ENCODE measurements around the gene GP1BA. TPM values are rescaled to one million over a fixed set of nuclear protein-coding genes. Genes with fewer than 3 reads are reported as not detected.

GP1BA gene
- total RNA-seq, 4 donors from 2014 or later, result not detected

DNA sequence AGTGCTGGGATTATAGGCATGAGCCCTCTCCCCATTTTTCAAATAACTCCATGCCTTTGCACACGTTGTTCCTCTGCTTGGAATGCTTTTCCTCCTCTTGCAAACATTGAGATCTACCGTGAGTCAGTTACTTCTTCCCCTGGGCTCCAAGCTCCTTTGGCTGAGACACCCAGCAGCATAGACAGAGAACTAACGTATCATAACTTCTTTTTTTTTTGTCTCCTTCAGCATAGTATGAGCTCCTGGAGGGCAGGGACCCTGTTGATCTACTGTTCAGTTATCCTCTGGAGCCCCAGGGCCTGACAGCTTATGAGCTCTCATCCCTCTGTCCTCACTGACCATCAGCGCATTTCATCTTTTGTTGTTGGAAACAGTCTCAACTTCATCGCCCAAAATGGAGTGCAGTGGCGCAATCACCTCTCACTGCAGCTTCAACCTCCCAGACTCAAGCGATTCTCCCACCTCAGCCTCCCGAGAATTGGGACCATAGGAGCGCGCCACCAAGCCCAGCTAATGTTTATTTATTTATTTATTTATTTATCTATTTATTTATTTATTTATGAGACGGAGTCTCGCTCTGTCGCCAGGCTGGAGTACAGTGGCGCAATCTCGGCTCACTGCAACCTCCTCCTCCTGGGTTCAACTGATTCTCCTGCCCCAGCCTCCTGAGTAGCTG, 33.4 kb downstream of the GP1BA start:
- TF ChIP-seq, protein P1, sequence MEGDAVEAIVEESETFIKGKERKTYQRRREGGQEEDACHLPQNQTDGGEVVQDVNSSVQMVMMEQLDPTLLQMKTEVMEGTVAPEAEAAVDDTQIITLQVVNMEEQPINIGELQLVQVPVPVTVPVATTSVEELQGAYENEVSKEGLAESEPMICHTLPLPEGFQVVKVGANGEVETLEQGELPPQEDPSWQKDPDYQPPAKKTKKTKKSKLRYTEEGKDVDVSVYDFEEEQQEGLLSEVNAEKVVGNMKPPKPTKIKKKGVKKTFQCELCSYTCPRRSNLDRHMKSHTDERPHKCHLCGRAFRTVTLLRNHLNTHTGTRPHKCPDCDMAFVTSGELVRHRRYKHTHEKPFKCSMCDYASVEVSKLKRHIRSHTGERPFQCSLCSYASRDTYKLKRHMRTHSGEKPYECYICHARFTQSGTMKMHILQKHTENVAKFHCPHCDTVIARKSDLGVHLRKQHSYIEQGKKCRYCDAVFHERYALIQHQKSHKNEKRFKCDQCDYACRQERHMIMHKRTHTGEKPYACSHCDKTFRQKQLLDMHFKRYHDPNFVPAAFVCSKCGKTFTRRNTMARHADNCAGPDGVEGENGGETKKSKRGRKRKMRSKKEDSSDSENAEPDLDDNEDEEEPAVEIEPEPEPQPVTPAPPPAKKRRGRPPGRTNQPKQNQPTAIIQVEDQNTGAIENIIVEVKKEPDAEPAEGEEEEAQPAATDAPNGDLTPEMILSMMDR (IDR thresholded peaks at IDR 0.05), result no peak
- DNase-seq (ENCODE audit: low spot score) (no peak), ATAC-seq (ENCODE audit: low FRiP score) (no peak)

DNA sequence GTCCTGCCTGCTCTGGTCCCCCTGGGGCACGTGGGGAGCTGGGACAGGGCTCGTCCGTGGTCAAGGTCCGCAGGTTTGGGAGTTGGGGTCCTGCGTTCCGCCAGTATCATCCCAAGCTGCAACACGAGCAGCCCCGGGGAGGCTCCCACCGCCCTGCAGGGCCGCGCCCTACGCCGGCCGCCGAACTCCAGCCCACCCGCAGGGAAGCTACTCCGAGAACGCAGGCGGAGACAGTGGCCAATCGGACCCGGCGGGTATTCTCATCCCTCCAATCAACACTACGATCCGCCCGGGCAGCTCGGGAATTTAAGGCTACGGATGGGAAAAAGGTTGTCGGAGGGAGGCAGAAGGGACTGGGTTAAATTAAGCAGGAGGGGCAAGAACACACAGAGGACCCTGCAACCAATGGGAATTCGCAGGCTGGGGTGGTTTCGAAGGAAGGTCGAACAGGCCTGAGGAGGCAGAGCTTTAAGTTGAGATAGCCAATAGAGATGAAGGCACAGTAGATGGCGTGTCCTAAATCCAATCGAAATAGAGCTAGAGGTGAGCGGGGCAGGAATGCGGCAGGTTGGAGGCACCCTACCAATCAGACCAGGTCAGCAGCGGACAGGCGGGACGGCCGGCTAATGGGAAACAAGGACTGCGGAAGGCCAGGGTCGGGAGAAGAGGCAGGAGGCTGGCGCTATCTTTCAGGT, 34.9 kb downstream of the GP1BA start:
- TF ChIP-seq, protein P1 (IDR thresholded peaks at IDR 0.05), result no peak
- DNase-seq (ENCODE audit: low spot score), result peak; percentile 89
- ATAC-seq (ENCODE audit: low FRiP score), result peak; percentile 93

DNA sequence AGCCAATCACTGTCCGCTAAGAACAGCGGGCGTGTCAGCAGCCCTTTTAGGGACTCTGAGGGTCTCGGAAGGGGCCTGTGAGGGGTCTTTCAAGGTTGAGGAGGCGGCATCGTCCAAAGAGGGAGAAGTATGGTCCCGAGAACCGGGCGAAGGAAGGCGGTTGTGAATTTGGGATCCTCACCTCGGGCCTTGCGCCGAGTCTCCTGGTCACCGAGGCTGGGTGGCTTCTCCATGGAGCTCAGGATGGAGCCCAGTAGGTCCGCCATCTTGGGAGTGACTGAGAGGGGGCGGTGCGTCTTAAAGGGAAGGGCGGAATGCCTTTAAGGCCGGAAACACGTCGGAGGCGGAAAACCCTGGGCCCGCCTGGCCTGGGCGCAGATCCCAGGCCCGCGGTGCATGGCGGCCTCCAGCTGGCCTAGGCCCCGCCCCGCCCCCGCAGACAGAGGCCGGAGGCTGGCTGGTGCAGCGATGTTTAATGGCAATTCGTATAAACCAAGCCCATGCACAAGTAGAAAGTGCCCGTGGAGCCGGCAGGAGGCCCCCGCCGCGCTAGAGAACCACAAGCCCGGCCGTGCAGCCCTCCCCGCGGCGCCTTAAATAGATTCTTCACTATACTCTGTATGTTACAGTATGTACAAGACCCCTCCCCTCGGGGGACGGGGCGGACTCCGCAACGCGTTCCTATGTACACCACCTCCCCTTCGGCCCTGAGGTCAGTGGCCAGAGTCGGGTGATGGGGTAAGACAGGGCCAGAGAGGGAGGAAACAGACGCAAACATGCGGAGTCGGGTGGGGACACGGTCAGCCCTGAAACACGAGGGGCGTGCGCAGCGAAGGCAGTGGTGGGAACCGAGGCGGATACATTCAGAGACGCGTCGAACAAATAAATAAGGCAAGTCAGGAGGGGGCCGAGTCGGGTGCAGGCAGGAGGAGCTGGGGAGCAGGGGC, 35.7 kb downstream of the GP1BA start, which contains the start of gene SPAG7:
SPAG7 (minus strand) TSS at position 279 of the 947 bp plus-strand sequence; CDS start at position 266, 13 bp downstream.
- peak; percentile 79 for DNase-seq (ENCODE audit: low spot score)
- ATAC-seq (ENCODE audit: low FRiP score), result peak; percentile 87
- TF ChIP-seq, protein P1 (IDR thresholded peaks at IDR 0.05), result no peak

DNA sequence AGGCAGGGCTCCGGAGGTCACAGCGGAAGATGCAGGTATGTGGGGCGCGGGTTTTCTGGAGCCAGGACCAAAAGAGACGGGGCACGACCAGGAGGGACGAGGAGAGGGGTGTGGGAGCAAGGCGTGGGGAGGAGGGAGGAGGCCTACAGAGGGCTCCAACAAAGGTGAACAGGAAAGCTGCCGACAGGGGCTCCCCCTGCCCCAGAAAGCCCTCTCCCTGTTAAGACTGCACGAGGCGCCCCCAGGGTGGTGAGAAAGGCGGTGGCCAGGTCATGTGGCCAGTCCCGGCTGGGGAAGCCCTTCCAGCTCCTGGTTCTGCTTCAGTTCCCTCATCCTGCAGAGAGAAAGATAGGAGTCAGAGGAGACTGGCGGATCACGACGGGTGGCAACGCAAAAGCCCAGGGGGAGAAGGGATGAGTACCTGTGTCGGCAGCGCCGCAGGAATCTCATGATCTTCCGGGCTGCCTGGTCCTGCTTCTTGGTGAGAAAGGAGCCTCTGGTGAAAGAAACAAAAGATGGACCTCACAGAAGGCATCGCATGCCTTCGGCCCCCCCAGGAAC, 36.5 kb downstream of the GP1BA start:
- ATAC-seq (ENCODE audit: low FRiP score) (no peak), DNase-seq (ENCODE audit: low spot score) (no peak)
- TF ChIP-seq, protein P1 (IDR thresholded peaks at IDR 0.05), result no peak

DNA sequence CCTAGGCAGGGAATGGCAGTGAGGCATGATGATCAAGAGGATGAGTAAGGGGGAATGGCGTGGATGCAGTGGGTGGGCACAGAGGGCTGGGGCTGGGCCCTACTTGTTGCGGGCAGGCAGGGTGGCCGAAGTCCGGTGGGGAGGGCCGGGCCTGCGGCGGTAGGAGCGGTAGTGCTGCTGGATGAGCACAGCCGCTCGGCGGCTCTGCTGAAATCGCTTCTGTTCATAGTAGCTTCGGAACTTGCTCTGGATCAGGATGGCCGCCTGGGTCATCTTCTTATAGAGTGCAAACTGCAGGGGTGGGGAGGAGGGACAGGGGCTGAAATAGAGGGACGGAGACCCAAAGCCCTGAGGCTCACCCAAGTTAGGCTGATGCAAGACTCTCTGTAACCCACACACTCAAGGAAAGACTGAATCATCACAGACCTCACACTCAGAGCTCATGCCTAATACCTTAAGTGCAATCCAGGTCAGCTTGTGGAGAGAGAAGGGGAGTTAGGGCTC, 37.0 kb downstream of the GP1BA start:
- TF ChIP-seq, protein P1 (IDR thresholded peaks at IDR 0.05), result no peak
- peak; percentile 8 for ATAC-seq (ENCODE audit: low FRiP score)
- DNase-seq (ENCODE audit: low spot score), result no peak

DNA sequence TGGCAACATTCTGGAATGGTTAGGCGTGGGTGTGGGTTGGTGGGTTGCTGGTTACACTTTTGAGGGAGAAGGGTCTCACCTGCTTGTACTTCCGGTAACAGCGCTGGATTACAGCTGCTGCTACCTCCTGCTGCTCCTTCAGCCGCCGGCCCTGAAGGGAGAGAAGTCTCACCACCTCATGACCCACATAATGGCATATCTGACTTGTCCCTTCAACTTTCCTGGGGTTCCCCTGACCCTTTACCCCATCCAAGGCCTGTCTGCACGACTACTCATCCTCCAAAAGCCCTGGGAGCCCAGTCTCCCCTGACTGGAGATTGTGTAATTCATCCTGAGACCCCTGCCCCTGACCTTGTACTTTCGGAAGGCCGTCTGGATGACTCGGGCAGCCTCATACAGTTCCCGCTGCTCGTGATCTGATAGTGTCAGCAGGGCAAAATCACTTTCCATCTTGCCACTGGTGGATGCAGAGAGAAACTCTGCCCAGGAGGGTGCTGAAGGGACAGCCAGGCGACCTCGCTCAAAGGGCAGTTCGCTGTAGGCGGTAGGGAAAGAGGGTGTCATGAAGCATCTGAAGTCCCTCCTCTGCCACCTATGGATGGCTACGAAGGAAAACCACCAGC, 37.6 kb downstream of the GP1BA start:
- TF ChIP-seq, protein P1 (IDR thresholded peaks at IDR 0.05), result no peak
- no peak for ATAC-seq (ENCODE audit: low FRiP score)

More for the DNA sequence above, 37.6 kb downstream of the GP1BA start:
- no peak for DNase-seq (ENCODE audit: low spot score)

Measured in omental fat pad (tissue), 4 donors.